ENCODE data around the gene SUCNR1.
"Not testable (repeated sequence)": the region's sequence is repeated elsewhere in the genome, so short reads cannot be mapped to it uniquely, and the experiment has no call there.

The SUCNR1 gene

DNA sequence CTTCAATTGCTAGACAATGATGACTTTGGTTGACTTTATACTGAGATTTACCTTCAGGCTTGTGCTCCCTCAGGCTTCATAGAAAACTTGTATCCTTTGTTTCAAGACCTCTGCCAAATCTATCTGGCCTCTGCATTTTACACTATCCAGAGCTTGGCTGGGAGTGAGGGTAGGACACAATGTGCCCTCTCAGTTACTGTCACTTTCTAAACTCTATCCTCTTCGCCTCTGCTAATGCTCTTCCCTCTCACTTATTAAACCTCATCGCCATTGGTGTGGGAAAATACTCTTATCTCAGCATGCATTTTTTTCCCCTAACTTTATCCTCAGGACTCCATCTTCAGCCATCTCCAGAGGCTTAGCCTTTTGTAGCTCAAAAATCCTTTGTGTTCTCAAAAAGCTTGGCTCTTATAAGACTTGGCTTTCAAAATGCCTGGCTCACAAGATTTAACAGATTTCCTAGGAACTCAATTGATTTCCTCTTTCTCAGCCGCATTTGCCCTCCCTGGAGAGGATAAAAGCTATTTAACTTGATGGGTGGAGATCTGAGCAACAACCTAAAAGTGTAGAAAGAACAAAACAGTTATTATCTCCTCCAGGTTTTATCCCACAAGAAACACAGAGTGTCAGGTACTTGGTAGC, 28.3 kb downstream of the SUCNR1 start:
- no peak for DNase-seq

DNA sequence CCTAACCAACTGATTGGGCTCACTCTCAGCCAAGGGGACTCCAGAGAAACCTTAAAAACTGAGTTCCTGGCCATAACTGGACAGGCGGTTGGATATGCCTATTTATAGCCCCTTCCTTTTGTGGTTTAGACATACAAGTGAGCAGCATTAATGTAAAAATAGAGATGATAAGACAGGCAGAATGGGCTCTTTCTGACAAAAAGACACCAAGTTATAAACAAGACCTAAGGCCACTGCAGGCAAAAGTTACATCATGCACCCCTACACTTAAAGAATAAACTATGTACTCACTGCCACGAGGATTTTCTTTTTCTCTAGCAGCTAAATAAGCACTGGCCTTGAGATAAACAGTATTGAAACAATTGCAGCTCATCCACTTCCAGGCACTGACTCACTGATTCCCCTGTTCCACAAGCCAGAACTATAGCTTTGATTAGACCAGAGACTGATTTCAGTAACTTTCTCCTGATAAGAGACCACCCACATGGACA, 30.1 kb downstream of the SUCNR1 start:
- no peak for DNase-seq

DNA sequence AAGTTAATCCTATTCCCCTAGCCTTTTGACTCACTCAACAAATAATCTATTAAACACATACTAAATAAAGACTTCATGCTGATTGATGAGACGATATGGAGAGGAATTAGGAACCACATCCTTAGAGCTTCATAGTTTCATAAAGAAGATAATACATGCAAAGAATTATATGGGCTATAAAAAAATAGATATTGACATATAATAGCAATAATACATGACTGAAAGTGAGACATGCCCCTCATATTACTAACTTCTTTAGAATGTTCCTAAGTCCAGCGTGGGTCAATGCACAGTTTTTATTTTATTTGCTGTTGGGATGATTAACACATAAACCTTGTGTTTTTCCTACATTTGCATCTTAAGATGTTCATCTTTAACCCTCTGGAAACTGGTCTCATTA, 32.2 kb downstream of the SUCNR1 start:
- DNase-seq, result no peak

DNA sequence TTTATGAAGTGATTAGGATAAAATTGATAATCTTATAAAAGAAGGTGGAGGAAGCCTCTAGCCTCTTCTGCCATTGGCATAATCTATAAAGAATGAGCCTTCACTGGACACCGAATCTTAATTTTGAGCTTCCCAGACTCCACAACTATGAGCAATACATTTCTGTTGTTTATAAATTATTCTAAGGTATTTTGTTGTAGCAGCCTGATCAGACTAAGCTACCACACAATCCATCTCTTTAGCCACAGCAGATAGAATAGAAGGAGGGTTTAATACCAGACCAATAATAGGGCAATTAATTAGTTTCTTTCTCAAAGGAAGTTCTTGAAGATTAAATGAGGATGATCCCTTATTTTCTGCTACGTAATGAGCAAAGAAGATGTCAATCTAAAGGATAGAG, 33.3 kb downstream of the SUCNR1 start:
- DNase-seq, result no peak

DNA sequence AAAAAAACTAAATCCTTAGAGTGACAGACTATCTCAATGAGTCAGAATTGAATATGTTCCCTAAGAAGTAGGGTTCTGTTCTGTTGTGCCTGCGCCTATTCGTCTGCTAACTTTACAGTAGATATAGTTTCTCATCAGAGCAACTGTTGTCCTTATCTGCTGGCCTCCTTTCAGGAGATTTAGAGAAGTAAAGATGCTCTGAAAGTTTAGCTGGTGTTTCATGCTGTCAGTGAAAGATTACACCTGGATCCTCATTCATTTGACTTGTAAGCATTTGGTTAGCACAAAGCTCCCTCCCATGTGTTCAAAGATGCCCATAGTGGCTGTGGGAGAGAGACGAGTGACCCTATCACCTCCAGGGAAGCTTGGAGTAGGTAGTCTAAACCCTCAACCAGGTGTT, 35.0 kb downstream of the SUCNR1 start:
- DNase-seq, result no peak

DNA sequence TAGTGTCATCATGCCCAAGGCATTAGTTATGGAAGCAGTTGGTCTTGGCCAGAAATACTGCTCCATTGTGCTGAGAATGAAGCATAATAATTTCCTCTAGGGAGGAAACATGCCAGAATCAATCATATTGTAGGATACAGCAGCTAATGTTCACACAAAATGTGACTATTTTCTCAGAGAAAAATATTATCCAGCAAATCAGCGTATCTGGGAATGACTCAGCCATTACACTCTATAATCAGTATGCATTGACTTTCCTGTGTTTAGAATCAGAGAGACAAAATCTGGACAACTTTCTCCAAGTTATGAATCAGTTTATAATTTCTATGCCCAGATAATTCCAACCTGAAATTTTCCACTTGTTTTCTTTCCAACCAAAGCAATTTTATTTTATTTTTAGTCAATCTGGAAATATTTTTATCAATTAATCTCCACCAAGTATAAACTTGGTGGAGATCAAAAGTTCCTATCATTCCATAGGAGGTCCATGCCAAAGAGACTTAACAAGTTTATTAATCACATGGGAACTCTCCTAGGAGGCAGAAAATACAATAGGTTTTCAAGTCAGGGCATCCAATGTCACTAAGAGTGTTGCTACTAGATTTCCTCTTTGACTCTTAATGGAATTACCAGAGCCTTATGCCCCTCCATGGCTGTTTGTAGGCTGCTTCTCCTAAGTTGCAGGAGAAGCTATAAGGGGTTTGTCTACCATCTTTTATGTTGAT, 36.4 kb downstream of the SUCNR1 start:
- no peak for DNase-seq

DNA sequence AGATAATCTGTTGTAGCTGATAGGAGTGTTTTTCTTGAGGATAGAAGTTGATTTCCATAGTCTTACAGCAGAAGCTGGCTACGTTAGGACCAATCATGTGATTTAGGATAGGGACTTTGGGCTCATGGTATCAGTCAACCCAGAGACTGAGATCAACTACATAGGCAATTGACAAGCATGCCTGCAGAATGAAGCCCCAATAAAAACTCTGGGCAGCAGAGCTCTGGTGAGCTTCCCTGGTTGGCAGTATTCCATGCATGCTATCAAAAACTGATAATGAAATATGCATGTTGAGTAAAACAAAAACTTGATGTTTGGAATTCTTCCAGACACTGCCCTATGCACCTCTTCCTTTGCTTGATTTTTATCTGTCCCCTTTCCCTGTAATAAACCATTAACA, 38.0 kb downstream of the SUCNR1 start:
- DNase-seq, result no peak

DNA sequence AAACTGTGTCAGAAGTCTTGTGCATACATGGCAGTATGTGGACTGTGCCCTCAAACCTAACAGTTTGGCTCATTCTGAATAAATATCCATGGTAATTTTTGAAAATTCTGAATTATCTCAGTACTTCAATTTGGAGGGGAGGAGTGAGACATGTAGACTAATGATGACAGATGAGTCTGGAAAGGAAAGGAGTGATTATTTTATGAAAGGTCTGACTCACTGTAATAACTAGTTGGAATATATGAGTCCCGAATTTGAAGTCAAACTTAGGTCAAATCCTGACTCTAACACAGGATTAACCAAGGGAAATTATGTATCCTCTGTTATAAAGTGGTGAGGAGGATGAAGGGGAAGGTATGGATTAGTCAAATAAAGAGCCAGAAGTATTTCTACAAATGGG, 38.6 kb downstream of the SUCNR1 start:
- DNase-seq, result no peak

DNA sequence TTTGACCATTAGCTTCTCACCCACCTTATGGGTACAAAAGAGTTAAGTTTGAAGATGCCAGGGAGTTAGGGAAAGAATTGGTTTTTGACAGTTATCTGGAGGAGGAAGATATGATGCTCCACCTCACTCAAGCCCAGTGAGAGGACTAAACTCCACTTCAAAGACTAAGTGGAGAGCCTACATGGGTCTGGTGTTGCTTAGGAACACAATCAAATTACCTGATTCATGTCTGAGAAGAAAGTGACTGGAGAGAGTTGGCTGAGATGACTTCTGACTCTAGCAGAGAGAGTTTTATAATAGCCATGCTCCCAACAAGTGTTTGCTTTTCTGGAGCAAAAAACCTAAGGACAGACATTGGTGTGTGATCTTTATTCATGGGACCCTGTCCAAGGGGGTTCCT, 43.3 kb downstream of the SUCNR1 start:
- no peak for DNase-seq

DNA sequence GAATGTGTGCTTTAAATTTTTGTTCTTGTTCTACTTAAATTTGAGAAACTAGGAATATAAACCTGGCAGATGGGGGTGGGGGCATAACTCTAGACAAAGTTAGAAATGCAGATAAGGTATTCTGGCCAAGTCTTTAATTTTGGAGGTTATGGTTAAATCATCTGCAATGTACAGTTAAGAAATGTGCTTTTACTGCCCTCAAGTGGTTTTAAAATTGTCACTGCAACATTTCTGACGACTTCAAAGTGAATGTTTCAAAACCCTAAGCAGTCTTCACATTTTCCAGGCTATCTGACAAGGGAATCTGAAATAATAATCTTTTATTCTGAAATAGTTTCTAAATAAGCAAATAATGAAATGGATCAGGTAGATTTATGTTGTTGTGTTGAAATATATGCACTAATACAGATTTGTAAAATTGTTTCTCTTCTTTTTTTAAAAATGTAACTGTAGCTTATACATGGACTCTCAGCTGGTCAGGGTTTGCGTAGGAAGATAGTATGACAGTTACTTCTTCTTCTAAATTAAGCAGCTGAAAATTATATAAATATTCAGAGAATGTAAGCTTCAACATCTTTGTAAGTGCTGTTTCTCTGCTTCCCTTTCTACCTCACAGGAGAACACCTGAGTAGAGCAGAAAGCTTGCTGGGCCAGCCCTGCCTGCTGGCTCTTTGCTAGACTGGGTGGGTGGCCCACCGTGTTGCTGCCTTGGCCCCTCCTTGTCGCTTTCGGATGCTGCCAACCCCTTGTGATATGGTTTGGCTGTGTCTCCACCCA, 45.0 kb downstream of the SUCNR1 start:
- peak; percentile 9 to 21 for DNase-seq

DNA sequence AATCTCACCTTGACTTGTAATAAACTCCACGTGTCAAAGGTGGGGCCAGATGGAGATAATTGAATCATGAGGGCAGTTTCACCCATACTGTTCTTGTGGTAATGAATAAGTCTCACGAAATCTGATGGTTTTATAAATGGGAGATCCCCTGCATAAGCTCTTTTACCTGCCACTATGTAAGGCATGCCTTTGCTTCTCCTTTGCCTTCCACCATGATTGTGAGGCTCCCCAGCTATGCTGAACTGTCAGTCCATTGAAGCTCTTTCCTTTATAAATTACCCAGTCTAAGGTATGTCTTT, 45.5 kb downstream of the SUCNR1 start:
- no peak for DNase-seq

DNA sequence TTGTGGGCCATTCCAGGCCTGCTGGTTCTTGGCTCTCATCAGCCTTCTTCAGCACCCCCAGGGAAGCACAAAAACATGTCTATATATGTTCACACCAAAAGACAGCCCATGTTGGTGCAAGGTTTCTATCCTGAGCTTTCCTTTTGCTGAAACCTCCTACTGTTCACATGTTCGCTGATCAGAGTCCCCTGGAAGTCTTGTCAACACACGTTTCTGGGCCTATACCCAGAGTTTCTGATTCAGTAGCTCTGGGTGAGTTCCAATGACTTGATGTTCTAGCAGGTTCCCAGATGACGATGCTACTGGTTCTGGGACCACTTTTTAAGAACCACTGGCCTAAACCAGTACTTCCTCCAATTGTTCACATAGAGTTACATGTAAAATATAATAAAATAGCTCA, 46.0 kb downstream of the SUCNR1 start:
- DNase-seq, result no peak

DNA sequence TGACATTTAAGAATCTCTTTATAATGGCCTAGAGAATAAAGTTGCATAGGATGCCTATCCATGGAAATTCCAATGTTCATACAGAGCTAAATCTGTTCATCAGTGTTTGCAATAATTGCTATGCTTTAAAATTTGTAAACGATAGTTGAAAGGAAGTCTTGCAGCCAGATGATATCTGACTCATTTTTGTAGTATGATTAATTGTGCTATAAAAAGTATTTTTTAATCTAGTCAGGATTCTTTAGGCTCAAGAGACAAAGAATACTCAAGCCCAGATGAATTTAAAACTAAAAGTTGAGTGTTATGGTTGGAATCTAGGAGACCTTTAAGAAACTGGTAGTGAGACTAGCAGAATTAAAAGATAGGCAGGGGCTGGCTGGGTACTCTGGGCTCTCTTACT, 50.5 kb downstream of the SUCNR1 start:
- DNase-seq, result no peak

DNA sequence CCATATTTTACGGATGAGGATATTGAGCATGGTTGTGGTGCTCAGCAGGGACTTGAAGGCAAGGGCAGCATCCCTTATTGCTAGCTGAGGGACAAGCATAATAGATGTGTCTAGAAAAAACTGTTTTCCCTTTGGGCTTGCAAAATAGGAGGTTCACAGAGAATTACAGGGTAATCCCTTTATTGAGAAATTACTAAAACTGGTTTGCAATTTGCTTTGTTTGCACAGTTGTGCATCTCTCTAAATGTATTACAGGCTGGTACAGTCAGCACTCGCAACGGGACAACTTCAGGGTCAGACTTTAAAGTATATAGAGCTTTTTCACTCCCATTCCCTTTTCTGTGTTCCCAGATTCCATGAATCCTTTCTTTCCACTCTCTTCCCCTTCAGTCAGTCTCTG, 51.3 kb downstream of the SUCNR1 start:
- no peak for DNase-seq

DNA sequence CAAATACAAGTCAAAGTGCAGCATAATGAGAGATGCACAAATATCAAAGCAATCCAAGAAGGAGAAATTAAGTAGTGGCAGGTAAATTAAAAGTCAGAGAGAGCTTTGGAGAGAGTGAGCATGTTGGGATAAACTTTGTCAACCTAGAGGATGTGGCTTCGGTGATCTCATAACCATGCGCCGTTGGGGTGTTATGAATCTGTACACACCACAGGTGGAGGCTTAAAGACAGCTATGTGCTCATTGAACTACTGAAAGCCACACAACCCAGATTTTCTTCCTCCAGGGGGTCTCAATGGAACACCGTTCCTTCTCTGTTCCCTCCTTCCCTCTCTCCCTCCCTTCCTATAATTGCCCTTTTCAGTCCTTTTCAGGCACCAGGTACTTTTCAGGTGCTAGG, 52.0 kb downstream of the SUCNR1 start:
- no peak for DNase-seq

DNA sequence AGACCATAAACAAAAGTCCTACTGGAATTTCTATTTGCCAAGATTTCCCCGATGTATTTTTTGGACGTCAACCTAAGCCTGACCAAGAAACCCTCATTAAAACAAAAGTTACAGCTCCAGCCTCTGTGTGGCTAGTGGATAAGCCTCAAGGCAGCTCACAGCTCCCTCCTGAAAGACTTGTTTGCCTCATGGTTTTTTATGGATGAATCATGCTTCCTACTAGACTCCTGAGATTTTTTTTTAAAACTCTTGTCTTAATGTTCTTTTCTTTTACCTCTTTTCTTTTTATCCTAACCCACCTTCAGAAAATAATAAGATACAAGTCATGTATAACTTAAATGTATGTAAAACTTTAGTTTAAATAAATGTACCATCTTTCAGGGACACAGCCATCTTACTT, 52.4 kb downstream of the SUCNR1 start:
- DNase-seq, result no peak

DNA sequence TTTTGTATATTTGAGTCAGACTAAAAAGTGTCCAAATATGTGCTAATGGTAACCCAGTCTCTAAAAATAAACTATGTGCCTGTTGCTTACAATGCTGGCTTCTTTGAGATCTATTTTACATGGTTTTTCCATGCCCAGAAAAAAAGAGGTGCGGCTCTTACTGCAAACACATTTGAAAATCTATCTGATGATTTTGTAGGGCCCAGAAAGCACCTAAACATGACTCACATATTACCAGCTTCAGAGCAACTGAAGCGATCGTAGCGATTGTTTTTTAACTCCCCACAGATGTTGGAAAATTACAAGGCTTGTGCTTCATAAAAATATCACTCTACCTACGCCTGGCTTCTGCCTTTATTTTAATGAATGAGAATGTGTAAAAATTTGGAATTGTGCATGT, 53.5 kb downstream of the SUCNR1 start:
- no peak for DNase-seq

DNA sequence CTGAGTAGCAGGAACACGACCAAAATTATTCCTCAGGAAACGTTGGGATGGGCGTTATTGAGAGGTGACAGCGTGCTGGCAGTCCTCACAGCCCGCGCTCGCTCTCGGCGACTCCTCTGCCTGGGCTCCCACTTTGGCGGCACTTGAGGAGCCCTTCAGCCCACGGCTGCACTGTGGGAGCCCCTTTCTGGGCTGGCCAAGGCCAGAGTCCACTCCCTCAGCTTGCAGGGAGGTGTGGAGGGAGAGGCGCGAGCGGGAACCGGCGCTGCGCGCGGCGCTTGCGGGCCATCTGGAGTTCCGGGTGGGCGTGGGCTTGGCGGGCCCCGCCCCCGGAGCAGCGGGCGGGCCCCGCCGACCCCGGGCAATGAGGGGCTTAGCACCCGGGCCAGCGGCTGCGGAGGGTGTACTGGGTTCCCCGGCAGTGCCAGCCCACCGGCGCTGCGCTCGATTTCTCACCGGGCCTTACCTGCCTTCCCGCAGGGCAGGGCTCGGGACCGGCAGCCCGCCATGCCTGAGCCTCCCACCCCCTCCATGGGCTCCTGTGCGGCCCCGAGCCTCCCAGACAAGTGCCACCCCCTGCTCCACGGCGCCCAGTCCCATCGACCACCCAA, 54.6 kb downstream of the SUCNR1 start:
- DNase-seq, result not testable (repeated sequence)

DNA sequence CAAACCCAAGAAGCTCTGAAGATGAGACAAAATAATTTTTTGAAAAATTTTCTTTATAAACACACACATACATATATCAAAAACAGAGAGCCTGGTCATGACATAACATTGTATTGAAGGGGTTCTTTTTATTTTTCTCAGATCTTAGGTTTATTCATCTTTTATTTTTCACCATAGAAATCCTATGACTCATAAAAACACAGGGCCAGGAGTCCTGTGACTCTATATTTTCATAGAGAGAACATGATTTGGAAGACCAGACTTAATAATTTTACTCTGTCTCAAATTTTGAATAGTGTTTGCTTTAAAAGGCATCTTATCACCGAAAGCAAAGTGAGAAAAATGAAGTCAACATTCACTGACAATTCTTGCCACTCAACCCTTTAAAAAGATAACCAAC, 57.7 kb downstream of the SUCNR1 start:
- no peak for DNase-seq

DNA sequence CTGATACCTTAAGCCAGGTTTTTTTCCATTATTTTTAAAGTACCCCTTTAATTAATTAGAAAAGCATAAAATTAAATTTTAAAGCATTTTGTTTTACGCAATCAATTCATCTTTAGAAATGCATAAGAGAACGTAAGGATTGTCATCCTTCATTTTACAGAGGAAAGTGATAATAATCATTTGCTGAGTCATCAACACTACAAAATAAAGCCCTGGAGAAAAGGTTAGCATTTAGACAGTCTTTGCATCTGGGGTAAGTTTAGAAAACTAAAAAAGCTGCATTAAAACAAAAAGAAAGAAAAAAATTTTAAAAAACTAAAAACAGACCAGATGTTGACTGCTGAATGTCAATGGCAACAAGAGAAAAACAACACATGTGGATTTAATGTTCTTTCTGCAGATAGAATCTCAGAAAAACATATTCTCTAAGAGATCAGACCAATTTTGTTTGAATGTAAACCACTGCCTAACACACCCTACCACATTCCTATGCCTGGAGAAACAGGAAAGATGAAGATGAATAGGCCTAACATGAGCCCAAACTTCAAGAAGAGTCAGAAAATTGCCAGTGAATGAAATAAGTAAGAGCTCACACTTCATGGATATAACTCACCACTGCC, 59.9 kb downstream of the SUCNR1 start:
- no peak for DNase-seq
